Stimulated activated CD4-positive, alpha-beta T cell treated with anti-CD3 and anti-CD28 coated beads, Interleukin-4, amount 100 ng/mL, for 1 hour (primary cell): ENCODE results near the gene MAIP1.

Source experiments
- DNase-seq: peaks from one replicate; pipeline ENCODE4 v3.0.0-alpha.2; 2020

MAIP1 gene

DNA sequence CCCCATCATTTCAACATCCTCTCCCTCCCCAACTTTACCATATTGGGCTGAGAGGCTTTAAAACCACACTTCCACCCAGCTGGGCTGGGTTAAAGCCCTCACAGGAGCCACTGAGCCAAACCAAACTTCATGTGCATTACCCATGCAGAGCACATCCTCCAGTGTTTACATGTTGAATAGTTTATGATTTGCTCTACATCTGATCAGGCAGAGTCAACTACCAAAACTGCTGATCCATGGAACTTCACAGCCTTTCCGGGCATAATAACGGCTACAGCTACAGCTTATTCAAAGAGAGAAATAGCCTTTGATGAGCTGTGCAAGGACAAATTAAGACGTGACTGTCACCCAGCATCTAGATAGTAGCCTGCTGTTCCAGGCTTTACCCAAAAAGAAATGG lies 39.0 kb downstream of the MAIP1 start:
- no peak for DNase-seq

DNA sequence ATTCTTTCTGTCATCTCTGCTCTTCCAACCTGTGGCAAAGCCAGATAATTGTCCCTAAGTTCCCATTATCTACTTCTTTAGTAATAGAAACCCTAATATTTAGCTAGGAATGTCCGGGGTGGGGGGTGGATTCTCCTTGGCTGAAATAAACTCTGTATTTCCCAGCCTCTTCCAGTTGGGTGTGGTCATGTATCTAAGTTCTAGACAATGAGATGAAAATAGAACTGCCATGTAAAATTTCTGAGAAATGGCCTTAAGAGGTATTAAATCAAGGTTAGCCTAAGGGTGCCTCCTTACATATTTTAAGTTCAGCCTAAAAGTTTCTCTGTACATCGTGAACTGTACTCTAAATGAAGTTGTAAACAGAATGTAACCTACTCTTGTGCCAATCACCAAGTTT lies 39.5 kb downstream of the MAIP1 start:
- no peak for DNase-seq

DNA sequence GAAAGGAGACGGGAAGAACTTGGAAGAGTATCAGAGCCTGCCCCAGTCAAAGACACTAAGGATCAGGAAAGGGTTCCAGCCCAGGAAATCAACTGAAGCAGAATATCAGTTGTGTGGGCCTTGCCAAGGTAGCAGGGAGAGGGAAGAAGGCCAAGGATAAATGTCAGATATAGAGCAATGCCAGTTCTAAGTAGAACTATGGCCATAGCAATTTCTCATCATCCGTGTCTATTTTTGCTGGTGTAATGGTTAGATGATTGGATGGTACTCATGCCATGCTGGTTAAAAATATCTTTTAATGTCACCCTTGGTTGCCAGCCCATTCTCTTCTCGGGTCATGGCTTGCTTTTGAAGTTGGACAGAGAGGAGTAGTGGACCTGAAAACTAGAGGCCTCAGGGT lies 41.9 kb downstream of the MAIP1 start:
- DNase-seq: no peak

DNA sequence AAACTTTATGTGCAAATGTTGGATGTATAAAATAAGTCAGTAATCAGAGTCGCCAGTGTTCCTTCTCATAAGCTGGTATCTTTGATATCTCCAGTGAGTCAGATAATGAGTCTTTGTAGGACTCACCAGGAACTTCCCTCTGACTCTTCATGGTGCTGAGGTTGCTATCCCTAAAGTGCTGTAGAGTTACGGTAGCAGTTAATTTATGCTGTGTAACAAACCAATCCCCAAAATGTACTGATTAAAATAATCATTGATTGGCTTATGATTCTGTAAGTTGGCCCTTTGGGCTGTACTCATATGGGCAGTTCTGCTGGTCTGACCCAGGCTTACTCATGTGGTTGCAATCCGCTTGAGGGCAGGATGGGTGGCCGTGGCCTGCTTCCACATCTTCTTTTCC lies 43.8 kb downstream of the MAIP1 start:
- DNase-seq: no peak

GRCh38 chr2:200000444-200001163 lies 45.2 kb downstream of the MAIP1 start:
- DNase-seq: no peak

- DNase-seq: no peak
Observed at GRCh38 chr2:200003444-200003843, 48.1 kb downstream of the MAIP1 start.

- DNase-seq: no peak
Observed at GRCh38 chr2:200005675-200006074, 50.3 kb downstream of the MAIP1 start.

DNA sequence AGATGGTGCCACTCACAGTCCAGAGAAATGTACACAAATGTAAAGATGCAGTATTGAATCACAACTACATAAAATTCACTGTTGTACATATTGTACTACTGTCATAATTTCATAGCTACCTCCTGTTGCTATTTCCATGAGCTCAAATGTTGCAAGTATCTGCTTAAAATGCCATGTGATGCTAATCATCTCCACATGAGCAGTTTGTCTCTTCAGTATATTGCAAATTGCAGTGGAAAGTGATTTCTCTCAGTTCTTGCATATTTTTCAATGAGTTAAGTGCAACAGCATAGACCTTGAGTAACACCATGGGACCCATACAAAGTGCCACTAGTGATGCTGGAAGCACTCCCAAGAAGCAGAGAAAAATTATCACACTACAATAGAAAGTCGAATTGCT lies 51.9 kb downstream of the MAIP1 start:
- no peak for DNase-seq

- no peak for DNase-seq
Observed at GRCh38 chr2:200012401-200012800, 57.0 kb downstream of the MAIP1 start.
